T1000 (cell line): ENCODE data around the gene CXCR6.

Source experiments
- DNase-seq: peaks from one replicate; lab custom pipeline; 2025; ENCODE audit warnings: mixed read lengths; lab: John Stamatoyannopoulos, UW

The CXCR6 gene

DNA sequence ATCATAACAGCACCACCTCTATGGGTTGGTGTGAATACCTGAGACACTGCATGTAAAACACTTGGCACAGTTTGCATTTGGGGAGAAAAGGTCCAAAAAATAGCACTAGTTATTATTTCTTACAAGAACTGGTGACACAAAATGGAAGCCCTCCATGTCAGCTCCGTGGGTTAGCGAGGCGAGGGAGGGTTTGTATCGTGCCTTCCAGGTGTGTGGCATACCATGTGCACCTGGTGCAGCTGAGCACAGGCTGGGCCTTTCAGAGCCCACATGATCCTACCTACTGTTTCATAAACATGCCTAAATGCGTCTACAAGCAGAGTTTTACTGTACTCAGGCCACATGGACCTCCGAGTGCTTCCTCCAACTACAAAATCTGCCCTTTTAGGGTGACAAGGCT is 5.6 kb downstream of the CXCR6 start:
- no peak for DNase-seq

DNA sequence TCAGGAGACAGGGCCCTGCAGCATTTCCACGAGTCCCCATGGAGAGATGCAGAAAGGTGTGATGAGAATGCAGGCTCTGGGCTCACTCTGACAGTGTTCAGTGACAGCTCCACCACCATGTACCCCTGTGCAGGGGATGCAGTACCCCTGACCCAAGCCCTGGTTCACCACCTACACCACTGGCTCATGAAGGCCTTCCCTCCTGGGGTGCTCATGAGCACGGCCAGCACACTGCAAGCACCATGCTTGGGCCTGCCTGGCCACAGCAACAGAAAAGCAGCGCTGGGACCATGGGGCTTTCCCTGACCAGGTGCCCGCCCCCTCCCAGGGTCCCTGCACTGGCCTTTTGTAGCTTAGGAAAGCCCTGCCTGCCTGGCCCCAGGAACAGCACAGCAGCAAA is 6.2 kb downstream of the CXCR6 start:
- DNase-seq, result no peak

DNA sequence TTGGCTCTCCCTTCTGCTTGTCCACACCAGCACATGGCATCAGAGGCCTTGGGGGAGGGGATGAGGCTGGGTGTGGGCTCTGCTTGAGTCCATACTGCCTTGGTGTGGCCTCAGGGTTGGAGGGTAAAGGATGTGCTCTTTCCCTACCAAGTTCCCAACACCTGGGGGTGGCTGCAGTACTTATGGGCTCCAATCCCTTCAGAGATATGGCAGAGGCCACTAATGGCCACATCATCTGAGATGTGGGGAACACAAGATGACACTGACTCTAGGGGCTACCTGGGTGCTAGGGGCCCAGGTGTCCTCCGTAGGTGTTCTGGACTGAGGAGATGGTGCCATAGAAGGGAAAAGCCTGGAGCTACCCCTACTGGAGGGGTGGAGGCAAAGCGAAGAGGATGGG is 6.9 kb downstream of the CXCR6 start:
- no peak for DNase-seq

DNA sequence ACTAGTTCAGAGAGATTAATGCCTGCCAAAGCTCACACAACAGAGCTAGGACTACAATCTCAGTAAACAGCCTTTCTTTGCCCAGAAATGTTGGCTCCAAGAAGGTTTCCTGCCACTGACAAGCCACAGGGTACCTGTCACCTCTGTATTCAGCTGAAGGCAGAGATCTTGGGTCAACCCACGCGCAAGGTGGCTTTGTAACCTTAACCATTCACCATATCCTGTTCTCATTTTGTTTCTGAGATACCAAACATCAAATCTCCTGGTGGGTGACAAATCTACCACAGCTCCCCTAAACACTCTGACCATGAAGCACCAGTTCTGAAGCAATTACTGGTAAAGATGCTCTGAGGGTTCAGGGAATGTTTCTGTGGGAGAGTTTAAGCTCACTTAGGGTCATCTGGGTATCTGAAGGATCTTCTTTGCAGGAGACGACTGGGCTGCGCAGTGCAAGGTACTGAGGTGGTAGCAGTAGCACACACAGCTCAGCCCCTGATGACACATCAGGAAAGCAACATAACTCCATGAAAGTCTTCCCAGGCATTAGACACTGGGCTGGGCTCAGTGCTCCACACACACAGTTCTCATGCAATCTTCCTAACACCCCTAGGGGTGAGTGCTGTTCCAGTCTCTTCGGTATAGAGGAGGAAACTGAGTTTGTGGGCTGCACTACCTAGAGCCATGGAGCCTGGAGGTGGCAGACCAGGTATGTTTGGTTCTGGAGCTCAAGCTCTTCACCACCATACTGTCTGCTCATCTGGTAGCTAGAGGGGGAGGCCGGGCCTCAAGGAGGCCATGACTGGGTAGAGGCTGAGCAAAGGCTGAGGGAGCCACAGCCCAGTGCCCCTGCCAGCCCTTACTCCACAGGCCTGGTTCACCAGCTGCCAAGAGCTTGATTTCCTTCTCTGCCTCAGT is 7.7 kb downstream of the CXCR6 start:
- no peak for DNase-seq

DNA sequence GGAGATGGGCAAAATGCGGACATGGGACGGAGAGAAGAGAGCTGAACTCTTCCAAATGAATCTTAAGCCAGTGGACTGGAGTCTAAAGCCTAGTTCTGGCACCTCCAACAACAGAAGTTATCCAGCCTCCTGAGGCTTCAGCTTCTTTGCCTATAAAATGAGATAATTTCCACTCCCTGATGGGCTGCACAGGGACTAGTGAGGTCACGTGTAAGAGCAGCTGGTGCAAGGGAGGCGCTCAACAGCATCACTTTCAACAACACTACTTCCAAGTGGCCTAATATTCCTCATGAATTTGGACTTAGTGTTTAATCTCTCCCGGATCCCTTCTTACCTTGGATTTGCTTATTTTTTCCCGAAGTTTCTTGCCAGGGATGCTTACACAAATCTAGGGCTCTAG is 8.7 kb downstream of the CXCR6 start:
- DNase-seq, result no peak

DNA sequence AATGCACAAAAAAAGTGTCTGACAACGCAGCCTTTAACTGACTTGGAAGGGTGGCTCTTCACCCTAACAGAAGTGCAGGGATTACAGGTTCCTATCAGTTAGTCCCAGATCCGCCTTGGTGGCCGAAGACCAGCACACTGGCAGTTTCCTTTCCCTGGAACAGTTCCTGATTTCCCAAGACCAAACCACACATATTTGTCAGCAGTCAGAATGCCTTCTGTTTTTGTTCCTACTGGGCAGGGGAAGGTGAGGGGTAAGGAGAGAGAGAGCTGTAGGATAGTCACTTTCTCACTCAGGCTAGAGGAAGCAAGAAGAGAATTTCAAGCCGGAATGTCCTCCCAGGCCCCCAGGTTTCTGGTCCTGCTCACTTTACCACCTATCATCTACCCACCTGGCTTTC is 9.2 kb downstream of the CXCR6 start:
- no peak for DNase-seq

DNA sequence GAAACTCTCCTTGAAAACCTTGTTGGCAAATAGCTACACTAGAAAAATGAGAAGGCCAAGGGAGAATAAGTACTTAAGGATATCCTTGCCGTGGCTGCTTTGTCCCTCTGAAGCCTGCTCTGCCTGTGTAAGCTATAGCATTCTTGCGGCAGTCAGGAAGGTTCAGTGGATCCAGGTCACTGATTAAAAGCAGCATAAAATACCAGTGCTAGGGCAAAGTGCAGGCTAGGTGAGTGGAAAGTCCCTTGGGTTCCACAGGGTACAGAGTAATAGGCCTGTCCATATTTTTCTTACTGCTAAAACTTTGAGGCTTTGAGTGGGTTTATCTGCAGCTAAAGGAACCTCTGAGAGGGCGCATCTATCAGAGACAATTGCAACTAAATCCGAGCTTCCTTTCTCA is 10.3 kb downstream of the CXCR6 start:
- DNase-seq, result no peak

DNA sequence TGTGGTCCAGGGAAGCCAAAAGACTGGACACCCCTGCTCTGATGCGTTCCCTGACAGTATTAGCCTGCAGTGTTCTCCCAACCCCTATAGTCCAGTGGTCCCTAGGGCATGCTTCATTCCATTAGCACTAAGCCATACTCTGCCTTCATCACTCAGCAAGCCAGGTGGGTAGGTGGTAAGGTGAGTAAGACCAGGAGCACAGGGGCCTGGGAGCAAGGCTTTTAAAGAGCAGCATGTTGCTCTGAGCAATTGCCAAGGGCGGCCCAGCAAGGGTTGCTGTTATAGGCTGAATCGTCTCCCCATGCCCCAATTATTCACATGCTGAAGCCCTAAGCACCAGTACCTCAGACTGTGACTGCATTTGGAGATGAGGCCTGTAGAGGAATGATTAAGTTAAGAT is 11.0 kb downstream of the CXCR6 start:
- no peak for DNase-seq

DNA sequence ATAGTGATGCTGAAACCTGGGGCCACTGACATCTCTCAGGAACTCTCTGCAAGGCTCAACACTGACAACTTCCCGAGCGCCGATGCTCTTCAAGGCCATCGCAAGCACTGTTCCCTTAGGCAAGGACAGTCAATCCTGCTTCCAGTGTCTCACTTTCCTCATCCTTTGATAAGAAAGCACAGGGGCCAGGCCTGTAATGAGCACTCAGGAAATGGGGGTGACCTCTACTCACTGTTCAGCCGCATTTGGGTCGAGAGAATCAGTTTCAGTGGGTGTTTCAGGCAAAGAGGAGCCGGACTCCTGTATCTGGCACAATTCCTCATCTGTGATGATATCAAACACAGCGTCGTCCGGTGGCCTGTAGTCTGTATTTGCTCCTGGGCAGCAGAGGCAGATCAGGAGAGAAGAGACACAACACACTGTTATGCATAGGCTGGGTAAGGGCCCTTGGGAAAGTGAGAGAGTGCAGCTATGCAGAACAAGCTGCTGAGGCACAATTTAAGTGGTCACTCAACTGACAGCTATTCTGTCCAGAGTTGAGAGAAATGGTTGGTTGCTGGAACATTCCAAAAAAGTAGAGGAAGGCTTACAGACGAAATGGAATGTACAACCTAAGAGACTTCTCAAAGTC is 11.9 kb downstream of the CXCR6 start:
- no peak for DNase-seq

DNA sequence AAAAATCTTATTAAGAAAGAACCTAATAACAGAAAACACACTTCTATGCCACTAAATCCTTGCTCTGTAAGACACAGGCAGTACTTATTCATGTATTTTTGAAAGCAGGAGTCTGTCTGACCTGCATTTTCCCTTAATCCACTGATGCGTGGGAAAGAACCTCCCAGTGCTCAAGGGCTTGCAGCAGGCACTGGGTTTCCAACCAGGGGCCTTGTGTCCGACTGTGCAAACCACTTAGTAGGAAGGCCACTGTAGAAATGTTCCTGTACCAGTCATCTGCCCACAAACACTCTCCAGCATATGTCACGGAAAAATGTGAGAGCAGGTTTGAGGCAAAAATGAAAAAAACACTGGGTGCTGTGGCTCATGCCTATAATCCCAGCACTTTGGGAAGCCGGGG is 12.4 kb downstream of the CXCR6 start:
- no peak for DNase-seq

DNA sequence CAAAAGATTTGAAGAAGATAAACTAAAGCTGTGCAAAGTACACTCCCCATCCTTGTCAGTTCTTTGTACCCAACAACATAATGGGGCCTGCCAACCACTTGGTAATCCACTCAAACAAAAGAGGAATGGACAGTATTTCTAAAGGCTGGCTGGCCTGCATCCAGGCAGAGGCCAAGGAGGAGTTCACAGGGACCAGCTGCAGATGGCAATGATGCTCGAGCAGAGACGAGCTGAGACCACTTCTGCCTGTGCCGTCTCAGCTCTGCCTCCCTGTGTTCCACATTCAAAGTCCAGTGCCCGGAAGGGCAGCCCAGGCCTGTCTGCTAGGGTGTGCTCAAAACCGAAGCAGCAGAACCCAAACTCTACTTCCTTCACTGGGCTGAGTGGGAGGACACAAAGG is 14.3 kb downstream of the CXCR6 start:
- DNase-seq, result no peak

DNA sequence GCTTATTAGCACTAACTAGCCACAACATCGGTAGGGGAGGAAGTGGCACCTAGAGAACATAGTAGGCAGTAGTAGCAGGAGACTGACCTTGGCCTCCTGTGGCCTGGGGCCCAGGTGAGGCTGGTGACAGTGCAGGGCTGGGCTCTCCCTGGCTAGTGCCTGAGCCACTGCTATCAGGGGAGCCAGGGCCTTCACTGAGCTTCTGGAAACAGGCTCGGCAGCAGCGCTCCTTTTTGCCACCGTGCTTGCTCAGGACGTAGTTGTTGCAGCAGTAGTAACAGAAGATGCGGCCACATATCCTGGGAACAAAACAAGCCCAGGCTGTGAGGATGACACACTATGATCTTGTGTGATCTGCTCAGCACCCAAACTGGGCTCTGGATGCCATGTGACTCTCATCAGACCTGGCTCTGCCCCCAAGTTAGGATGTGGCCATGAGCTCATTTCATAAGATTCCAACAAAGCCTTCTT is 15.1 kb downstream of the CXCR6 start:
- DNase-seq, result no peak

DNA sequence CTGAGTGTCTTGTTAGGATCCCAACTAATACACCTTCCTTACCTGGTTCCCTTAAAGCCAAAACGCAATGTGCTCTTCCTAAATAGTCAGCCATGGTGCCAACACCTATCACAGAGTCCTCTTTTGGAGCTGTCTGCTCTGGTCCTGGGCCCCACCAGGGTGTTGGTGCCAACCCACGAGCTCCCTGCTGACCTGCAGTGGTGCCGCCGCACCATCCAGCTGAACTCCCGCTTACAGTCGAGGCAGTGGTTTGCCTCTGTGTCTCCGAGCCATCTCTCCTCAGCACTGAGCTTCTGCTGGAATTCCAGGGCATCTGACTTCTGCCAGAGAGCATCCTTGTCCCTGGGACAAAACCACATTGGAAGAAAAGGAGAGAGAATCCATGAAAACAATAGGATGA is 15.9 kb downstream of the CXCR6 start:
- no peak for DNase-seq

DNA sequence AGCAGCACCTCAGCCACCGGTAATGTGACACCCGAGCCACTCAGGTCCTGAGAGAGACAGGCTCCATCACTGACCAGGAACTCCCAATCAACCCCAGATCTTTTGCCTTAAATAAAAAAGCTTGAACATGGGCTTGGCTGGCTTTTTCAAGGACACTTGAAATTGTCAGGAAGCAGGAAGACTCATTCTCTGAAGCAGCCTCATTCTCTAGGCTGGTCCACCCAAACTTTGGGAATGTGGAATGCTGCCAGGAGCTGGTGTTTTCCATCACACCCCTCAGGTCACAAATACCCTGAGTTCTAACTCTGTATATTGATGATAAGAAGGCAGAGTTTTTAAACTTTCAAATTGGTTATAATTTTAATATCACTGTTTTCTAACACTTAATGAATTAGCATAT is 17.0 kb downstream of the CXCR6 start:
- DNase-seq, result no peak

DNA sequence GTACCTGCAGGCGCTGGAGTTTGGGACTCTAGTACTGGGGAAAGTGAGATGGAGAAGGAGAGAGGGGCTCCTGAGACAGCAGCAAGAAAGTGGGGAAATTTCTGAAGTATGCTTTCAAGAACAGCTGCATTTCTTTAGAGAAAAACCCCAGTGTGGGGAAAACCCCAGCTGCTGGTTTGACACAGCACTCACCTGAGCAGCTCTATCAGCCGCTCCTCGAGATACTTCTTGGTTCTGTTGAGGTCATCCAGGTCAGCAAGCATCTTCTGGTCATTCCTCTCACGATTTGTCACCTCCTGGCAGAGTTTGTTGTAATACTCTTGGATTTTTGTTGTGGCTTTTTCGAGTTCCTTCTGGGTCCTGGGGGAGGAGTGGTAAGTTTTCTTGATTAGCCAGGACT is 18.8 kb downstream of the CXCR6 start:
- no peak for DNase-seq

DNA sequence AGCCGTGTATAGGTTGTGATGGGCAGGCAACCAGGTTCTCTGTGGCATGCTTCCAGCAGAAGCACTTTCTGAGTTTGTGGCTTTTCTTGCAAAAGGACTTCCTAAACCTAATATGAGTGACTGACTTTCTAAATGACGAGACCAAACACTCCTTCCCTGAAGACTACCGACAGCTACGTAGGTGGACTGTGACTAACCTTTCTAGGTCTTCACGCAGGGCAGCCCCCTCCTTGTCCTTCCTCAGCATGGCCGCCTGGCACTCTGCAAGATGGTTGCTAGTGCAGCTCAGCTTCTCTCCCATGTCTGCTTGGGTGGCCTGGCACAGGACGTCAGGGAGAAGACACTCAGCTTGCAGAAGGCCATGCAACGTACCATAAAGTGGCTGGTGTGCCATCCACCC is 20.9 kb downstream of the CXCR6 start:
- DNase-seq, result no peak

DNA sequence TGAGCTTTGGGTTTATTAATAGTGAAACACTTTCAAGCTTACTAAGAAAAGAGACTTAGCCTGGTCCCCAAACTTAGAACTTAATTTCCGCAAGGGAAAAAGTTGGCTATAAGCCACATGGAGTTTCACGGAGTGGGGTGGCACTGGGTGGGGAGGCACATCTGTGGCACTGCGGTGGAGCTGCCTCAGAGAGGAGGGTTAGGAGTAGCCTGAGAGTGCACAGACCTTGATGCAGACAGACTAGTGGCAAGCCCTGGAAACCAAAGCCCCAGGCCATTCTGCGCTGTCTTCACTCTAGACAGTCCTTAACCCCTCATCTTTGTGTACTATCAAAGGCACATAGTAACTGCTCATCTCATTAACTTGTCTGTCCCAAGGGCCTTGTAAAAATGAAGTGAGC is 22.0 kb downstream of the CXCR6 start:
- DNase-seq, result no peak

DNA sequence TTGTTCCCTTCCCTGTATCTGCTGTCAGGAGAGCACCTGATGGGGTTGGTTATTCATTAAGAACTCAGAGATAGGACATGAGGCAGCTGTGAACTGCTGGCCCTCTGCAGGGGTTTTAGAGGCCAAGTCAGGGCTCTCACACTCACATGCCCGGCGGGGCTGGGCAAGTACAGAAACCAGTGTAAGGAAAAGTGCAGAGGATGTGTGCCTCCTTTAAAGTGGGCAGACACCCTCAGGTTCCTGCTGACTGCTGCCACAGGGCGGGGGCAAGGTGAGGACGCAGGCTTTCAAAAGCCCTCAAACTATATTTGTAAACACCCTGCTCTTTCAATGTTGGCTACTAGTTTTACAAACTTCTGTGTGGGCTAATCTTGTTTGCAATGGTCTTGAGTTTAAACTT is 22.4 kb downstream of the CXCR6 start:
- DNase-seq, result no peak

DNA sequence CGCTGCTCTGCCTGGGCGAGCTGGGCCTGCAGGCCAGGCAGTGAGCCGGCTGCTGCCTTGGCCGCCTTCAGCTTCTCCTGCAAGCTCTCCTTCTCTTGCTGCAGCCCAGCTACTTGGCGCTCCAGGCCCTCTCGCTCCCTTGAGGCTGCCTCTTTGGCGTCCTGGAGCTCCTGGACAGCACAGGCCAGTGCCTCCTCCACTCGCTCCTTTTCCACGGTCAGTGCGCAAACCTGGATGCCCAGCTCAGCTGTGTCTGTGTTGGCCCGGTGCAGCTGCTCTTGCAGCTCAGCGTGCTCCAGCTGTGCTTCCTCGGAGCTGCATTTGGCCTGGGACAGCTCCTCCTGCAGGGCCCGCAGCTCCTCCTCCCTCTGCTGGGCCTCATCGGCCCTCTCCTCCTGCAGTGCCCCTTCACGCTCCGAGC is 23.1 kb downstream of the CXCR6 start:
- DNase-seq, result no peak

DNA sequence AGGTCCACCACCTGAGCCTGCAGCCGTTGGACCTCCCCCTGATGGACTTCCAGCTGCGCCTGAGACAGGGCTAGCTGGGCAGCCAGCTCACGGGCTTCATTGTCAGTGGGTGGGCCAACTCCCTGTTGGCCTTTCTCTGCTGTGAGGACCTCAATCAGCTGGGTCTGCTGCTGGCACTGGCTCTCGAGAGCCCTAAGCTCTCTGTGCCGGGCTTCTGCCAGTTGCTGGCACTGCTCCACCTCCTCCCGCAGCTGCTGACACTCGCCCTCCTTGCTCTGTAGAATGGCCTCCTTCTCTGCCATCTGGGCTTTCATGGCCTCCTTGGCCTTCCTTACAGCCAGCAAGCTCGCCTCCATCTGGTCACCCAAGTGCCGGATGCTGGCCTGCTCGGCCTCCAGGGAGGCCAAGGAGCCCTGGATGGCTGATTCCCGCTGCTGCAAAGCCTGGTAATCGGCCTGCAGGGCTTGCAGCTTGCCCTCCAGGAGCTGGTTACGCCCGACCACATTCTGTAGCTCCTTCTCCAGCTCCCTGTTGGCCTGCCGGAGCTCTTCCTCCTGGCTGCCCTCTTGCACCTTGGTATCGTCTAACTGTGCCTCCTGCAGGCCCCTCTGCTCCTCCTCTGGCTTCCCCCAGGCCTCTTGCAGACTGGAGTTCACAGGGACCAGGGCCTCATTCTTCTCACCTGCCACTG is 23.8 kb downstream of the CXCR6 start:
- DNase-seq, result no peak

DNA sequence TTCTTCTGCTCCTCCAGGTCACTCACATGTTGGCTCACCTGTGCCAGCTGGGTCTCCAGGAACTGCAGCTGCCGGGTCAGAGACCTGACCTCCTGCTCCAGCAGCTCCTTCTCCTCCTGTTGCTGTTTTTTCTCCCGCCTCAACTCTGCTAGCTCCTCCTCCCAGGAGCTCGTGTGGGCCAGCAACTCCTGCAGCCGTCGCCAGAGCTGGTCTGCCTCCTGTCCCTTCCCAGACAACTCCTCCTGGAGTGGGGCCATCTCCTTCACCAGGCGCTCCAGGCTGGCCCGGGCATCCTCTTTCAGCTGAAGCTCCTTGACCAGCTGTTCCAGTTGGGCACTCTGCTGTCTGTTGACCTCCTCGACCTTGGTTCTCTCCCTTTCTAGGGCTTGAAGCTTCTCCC is 24.5 kb downstream of the CXCR6 start:
- no peak for DNase-seq

DNA sequence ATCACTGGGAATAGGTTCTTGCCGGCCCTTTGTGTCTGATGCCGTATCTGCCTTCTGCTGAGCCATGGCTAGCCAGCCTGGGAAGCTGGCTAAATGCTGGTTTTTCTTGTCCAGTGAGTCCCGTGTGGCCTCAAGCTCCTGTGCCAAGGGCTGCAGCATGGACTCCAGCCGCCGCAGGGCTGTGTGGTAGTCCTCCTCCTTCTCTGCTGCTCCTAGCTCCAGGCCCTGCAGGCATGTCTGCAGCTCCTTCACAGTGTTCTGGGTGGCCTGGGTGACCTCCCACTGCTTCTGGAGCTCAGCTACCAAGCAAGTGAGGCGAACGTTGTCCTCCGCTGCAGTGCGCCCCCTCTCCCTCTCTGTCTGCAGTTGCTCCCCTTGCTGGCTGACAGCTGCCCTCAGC is 24.9 kb downstream of the CXCR6 start:
- DNase-seq, result no peak

DNA sequence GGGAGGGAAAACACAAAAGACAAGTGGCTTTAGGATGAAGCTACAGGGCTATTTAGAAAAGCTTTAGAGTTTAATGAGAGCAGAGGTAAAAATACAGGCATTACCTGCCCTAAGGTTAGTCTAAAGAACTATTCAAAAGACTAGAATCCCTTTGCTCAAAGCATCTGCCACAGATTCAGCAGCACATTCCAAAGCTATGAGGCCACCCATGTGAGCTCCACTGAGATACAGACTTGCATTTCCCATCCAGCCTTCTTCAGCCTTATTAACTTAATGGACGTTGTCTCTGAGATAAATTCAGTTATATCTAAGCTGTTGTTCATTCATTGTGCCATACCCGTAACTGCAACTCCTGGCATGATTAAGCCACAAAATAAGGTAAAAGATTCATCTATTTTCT is 25.4 kb downstream of the CXCR6 start:
- no peak for DNase-seq
